HEK293 (cell line): ENCODE measurements around the gene GTPBP4.

ENCODE experiments used
- CTCF ChIA-PET: fragments of 350-600 bp; formaldehyde crosslinking; extraction: SDS; loops from one replicate; lab custom pipeline; 2021; ENCODE audit warnings: antibody characterized with exemption; lab: Yijun Ruan, JAX
- POLR2A ChIA-PET: fragments of 300-600 bp; formaldehyde crosslinking; extraction: SDS; loops from one replicate; lab custom pipeline; 2020; ENCODE audit warnings: antibody characterized with exemption, inconsistent platforms; lab: Yijun Ruan, JAX
- H3K27ac ChIP-seq: fragments of 200-500 bp; sonication (Bioruptor generic); 2 replicates; pipeline ENCODE4 v1.5.1; 2014; ENCODE audit warnings: low read depth, low read length, control low read depth, inconsistent platforms; ENCODE audit errors: extremely low read depth
- H3K36me3 ChIP-seq, 2 experiments: fragments of 200-500 bp in 1 of 2; sonication (Bioruptor generic) in 1 of 2; 1 replicate in 1 of 2; 2 replicates in 1 of 2; pipeline ENCODE4 v1.5.1; 2014 to 2017; ENCODE audit warnings: inconsistent platforms in 2 of 2, low read length in 2 of 2; ENCODE audit not compliant: control insufficient read depth in 2 of 2, insufficient read depth in 1 of 2
- H3K4me1 ChIP-seq: fragments of 200-500 bp; sonication (Bioruptor generic); 2 replicates; pipeline ENCODE4 v1.5.1; 2014; ENCODE audit warnings: mild to moderate bottlenecking, low read length, inconsistent platforms; ENCODE audit not compliant: control insufficient read depth, insufficient read depth
- H3K4me3 ChIP-seq: 2 replicates; pipeline ENCODE4 v1.5.1; 2011; ENCODE audit warnings: low read depth, mild to moderate bottlenecking, control low read depth, low read length, moderate library complexity
- H3K9me3 ChIP-seq: fragments of 200-500 bp; sonication (Bioruptor generic); 2 replicates; pipeline ENCODE4 v1.5.1; 2014; ENCODE audit warnings: low read depth, low read length, inconsistent platforms; ENCODE audit not compliant: control insufficient read depth, insufficient read depth
- GLI2 ChIP-seq: fragments of 450-650 bp; formaldehyde crosslinking; IDR thresholded peaks from 2 replicates; pipeline ENCODE4; 2017; ENCODE audit warnings: missing biosample characterization, missing genetic modification characterization, low read depth, borderline replicate concordance
- MEIS1 ChIP-seq: sonication (generic); formaldehyde crosslinking; IDR thresholded peaks from 2 replicates; pipeline ENCODE4 v1.8.1; 2022; ENCODE audit warnings: missing genetic modification reagents, mild to moderate bottlenecking, borderline replicate concordance
- MYNN ChIP-seq: fragments of 450-650 bp; formaldehyde crosslinking; IDR thresholded peaks from 2 replicates; pipeline ENCODE4 v1.5.1; 2016; ENCODE audit warnings: missing biosample characterization, missing genetic modification characterization, borderline replicate concordance
- OVOL3 ChIP-seq: fragments of 450-650 bp; formaldehyde crosslinking; IDR thresholded peaks from 2 replicates; pipeline ENCODE4 v1.5.1; 2016; ENCODE audit warnings: missing biosample characterization, missing genetic modification characterization
- PBX3 ChIP-seq: sonication (generic); formaldehyde crosslinking; IDR thresholded peaks from 2 replicates; pipeline ENCODE4 v1.8.1; 2022; ENCODE audit warnings: mild to moderate bottlenecking, moderate library complexity, missing genetic modification reagents
- PRDM6 ChIP-seq: fragments of 450-650 bp; formaldehyde crosslinking; IDR thresholded peaks from 2 replicates; pipeline ENCODE4 v1.5.1; 2017; ENCODE audit warnings: missing biosample characterization, missing genetic modification characterization
- SCRT2 ChIP-seq: fragments of 450-650 bp; formaldehyde crosslinking; IDR thresholded peaks from 2 replicates; pipeline ENCODE4 v1.5.1; 2016; ENCODE audit warnings: missing biosample characterization, missing genetic modification characterization
- SETDB1 ChIP-seq: IDR thresholded peaks from one replicate; pipeline ENCODE4 v1.6.1; 2017; ENCODE audit warnings: mild to moderate bottlenecking, low read length, moderate library complexity, mixed read lengths; ENCODE audit not compliant: insufficient read length
- SP7 ChIP-seq: fragments of 450-650 bp; formaldehyde crosslinking; IDR thresholded peaks from 2 replicates; pipeline ENCODE4 v1.5.1; 2016; ENCODE audit warnings: missing biosample characterization, missing genetic modification characterization
- TCF7L2 ChIP-seq: IDR thresholded peaks from 2 replicates; pipeline ENCODE4 v1.6.1; 2011; ENCODE audit warnings: low read depth, mild to moderate bottlenecking, inconsistent platforms, low read length, moderate library complexity, borderline replicate concordance
- TRIM28 ChIP-seq: IDR thresholded peaks from 2 replicates; pipeline ENCODE4 v1.6.1; 2011; ENCODE audit warnings: low read length, control low read depth, borderline replicate concordance
- ZIC2 ChIP-seq: fragments of 450-650 bp; formaldehyde crosslinking; IDR thresholded peaks from 2 replicates; pipeline ENCODE4 v1.5.1; 2016; ENCODE audit warnings: missing biosample characterization, missing genetic modification characterization
- ZNF16 ChIP-seq: fragments of 450-650 bp; formaldehyde crosslinking; IDR thresholded peaks from 2 replicates; pipeline ENCODE4 v1.5.1; 2016; ENCODE audit warnings: low read depth, missing biosample characterization, missing genetic modification characterization
- ZNF184 ChIP-seq: fragments of 450-650 bp; IDR thresholded peaks from 2 replicates; pipeline ENCODE4 v1.5.1; 2018; ENCODE audit warnings: missing biosample characterization, mild to moderate bottlenecking, missing genetic modification characterization
- ZNF202 ChIP-seq: fragments of 450-650 bp; formaldehyde crosslinking; IDR thresholded peaks from 2 replicates; pipeline ENCODE4 v1.5.1; 2016; ENCODE audit warnings: missing biosample characterization, missing genetic modification characterization, borderline replicate concordance
- ZNF211 ChIP-seq: fragments of 450-650 bp; formaldehyde crosslinking; IDR thresholded peaks from 2 replicates; pipeline ENCODE4 v1.5.1; 2016; ENCODE audit warnings: low read depth, missing biosample characterization, missing genetic modification characterization
- ZNF280C ChIP-seq: fragments of 450-650 bp; formaldehyde crosslinking; IDR thresholded peaks from 2 replicates; pipeline ENCODE4 v1.5.1; 2016; ENCODE audit warnings: missing biosample characterization, missing genetic modification characterization
- ZNF311 ChIP-seq: fragments of 450-650 bp; formaldehyde crosslinking; IDR thresholded peaks from 2 replicates; pipeline ENCODE4 v1.5.1; 2017; ENCODE audit warnings: missing biosample characterization, missing genetic modification characterization, borderline replicate concordance
- ZNF350 ChIP-seq: fragments of 450-650 bp; formaldehyde crosslinking; IDR thresholded peaks from 2 replicates; pipeline ENCODE4 v1.5.0; 2017; ENCODE audit warnings: missing biosample characterization, mild to moderate bottlenecking, missing genetic modification characterization
- ZNF404 ChIP-seq: fragments of 450-650 bp; formaldehyde crosslinking; IDR thresholded peaks from 2 replicates; pipeline ENCODE4 v1.5.1; 2017; ENCODE audit warnings: missing biosample characterization, missing genetic modification characterization
- ZNF449 ChIP-seq: fragments of 450-650 bp; formaldehyde crosslinking; IDR thresholded peaks from 2 replicates; pipeline ENCODE4 v1.5.1; 2017; ENCODE audit warnings: missing biosample characterization, mild to moderate bottlenecking, missing genetic modification characterization, moderate library complexity
- ZNF473 ChIP-seq: fragments of 450-650 bp; formaldehyde crosslinking; IDR thresholded peaks from 2 replicates; pipeline ENCODE4 v1.5.1; 2017; ENCODE audit warnings: missing biosample characterization, missing genetic modification characterization
- ZNF510 ChIP-seq: fragments of 450-650 bp; formaldehyde crosslinking; IDR thresholded peaks from 2 replicates; pipeline ENCODE4 v1.5.1; 2018; ENCODE audit warnings: mild to moderate bottlenecking, missing genetic modification characterization, missing biosample characterization; ENCODE audit not compliant: insufficient replicate concordance
- ZNF514 ChIP-seq: fragments of 450-650 bp; formaldehyde crosslinking; IDR thresholded peaks from 2 replicates; pipeline ENCODE4 v1.5.1; 2016; ENCODE audit warnings: missing biosample characterization, missing genetic modification characterization
- ZNF610 ChIP-seq: fragments of 450-650 bp; formaldehyde crosslinking; IDR thresholded peaks from 2 replicates; pipeline ENCODE4 v1.5.1; 2016; ENCODE audit warnings: missing biosample characterization, missing genetic modification characterization, borderline replicate concordance
- ZNF624 ChIP-seq: fragments of 450-650 bp; formaldehyde crosslinking; IDR thresholded peaks from 2 replicates; pipeline ENCODE4 v1.5.1; 2017; ENCODE audit warnings: missing biosample characterization, missing genetic modification characterization
- ZSCAN5A ChIP-seq: fragments of 450-650 bp; formaldehyde crosslinking; IDR thresholded peaks from 2 replicates; pipeline ENCODE4 v1.5.1; 2016; ENCODE audit warnings: missing biosample characterization, missing genetic modification characterization

The GTPBP4 gene

GRCh38 chr10:976316-976715 lies 11.9 kb upstream of the GTPBP4 start:
- Histone ChIP-seq H3K27ac (no peak overlapping the region), H3K4me1 (no peaks in the 10 kb centered on the region), H3K9me3 (no peaks in the 10 kb centered on the region), H3K36me3 (peaks cover 0 to 6% of the 10 kb centered on the region in 2 experiments; a peak in 1 of 3 replicates), H3K4me3 (no peak overlapping the region)
- ChIA-PET CTCF (no interaction called here), POLR2A (interaction anchor here (0.7 kb wide), 1 partner anchor 133 kb away, joined by 3 read pairs; no protein-coding TSS in a partner anchor)
- TF ChIP-seq ZNF404 (tag by site-specific recombination) (no peak), MYNN (tag by site-specific recombination) (no peak), ZIC2 (tag by site-specific recombination) (no peak), ZSCAN5A (tag by site-specific recombination) (no peak), ZNF514 (tag by site-specific recombination) (no peak), PBX3 (CRISPR knock-in tag) (no peak), ZNF610 (tag by site-specific recombination) (no peak), ZNF280C (no peak), ZNF16 (no peak)

GRCh38 chr10:978826-979421 lies 9.3 kb upstream of the GTPBP4 start:
- ChIA-PET CTCF (no interaction called here), POLR2A (no interaction called here)
- no peak overlapping the region for H3K4me3 ChIP-seq
- peaks cover 0 to 6% of the 10 kb centered on the region in 2 experiments; a peak in 1 of 3 replicates for H3K36me3 ChIP-seq
- H3K4me1 ChIP-seq = no peaks in the 10 kb centered on the region
- H3K27ac ChIP-seq = no peak overlapping the region
- H3K9me3 ChIP-seq = no peaks in the 10 kb centered on the region
- TF ChIP-seq ZNF404 (tag by site-specific recombination) = no peak
- 0 out of 2 replicates have a peak, but pooled peaks have one; percentile 21 for TF ChIP-seq SP7
- no peak for TF ChIP-seq PRDM6
- no peak for TF ChIP-seq ZNF311 (tag by site-specific recombination)
- TF ChIP-seq ZNF184 (tag by site-specific recombination) = peak; percentile 76; the same call in 1 of the 2 replicates
- peak; percentile 68 for TF ChIP-seq SCRT2 (tag by site-specific recombination)
- peak; percentile 78; the same call in 1 of the 2 replicates for TF ChIP-seq TRIM28
- no peak for TF ChIP-seq GLI2 (tag by site-specific recombination)
- TF ChIP-seq ZNF211 = no peak
- peak; percentile 57 for TF ChIP-seq ZNF510
- TF ChIP-seq MEIS1 (CRISPR knock-in tag) = no peak
- TF ChIP-seq ZNF202 (tag by site-specific recombination) = no peak
- TF ChIP-seq ZNF610 (tag by site-specific recombination) = peak; percentile 91
- no peak for TF ChIP-seq ZNF350
- TF ChIP-seq ZNF473 = no peak
- TF ChIP-seq ZNF624 = no peak
- TF ChIP-seq ZNF449 (tag by site-specific recombination) = no peak
- no peak for TF ChIP-seq TCF7L2
- TF ChIP-seq SETDB1 = peak; percentile 90
- TF ChIP-seq OVOL3 = no peak
